D721Med (cell line): Measurements from ENCODE around the gene COL20A1.

Experiments used
- DNase-seq: peaks from one replicate; pipeline ENCODE4 v3.0.0; 2011; ENCODE audit warnings: low spot score; ENCODE audit not compliant: insufficient read length
- FAIRE-seq: peaks from 2 replicates; lab custom pipeline; 2011; peaks lifted over from hg19 to GRCh38; lab: Jason Lieb, UNC
- TF ChIP-seq, protein P1 (sequence below): IDR thresholded peaks from 2 replicates; pipeline ENCODE4 v1.5.1; 2012; ENCODE audit warnings: mild to moderate bottlenecking, control low read depth; ENCODE audit not compliant: insufficient read depth; ENCODE audit errors: missing control alignments

Gene COL20A1

GRCh38 chr20:63295422-63295821 lies 2.4 kb downstream of the COL20A1 start:
- no peak for DNase-seq
- FAIRE-seq, result no peak

GRCh38 chr20:63295846-63296245 lies 2.9 kb downstream of the COL20A1 start:
- FAIRE-seq (no peak), DNase-seq (no peak)

More at GRCh38 chr20:63295422-63295821, 2.4 kb downstream of the COL20A1 start:
- TF ChIP-seq, protein P1, sequence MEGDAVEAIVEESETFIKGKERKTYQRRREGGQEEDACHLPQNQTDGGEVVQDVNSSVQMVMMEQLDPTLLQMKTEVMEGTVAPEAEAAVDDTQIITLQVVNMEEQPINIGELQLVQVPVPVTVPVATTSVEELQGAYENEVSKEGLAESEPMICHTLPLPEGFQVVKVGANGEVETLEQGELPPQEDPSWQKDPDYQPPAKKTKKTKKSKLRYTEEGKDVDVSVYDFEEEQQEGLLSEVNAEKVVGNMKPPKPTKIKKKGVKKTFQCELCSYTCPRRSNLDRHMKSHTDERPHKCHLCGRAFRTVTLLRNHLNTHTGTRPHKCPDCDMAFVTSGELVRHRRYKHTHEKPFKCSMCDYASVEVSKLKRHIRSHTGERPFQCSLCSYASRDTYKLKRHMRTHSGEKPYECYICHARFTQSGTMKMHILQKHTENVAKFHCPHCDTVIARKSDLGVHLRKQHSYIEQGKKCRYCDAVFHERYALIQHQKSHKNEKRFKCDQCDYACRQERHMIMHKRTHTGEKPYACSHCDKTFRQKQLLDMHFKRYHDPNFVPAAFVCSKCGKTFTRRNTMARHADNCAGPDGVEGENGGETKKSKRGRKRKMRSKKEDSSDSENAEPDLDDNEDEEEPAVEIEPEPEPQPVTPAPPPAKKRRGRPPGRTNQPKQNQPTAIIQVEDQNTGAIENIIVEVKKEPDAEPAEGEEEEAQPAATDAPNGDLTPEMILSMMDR, result no peak

GRCh38 chr20:63296531-63297299 lies 3.7 kb downstream of the COL20A1 start:
- DNase-seq (no peak), FAIRE-seq (no peak)
- TF ChIP-seq, protein P1, result no peak

More at GRCh38 chr20:63295846-63296245, 2.9 kb downstream of the COL20A1 start:
- TF ChIP-seq, protein P1, result no peak

DNA sequence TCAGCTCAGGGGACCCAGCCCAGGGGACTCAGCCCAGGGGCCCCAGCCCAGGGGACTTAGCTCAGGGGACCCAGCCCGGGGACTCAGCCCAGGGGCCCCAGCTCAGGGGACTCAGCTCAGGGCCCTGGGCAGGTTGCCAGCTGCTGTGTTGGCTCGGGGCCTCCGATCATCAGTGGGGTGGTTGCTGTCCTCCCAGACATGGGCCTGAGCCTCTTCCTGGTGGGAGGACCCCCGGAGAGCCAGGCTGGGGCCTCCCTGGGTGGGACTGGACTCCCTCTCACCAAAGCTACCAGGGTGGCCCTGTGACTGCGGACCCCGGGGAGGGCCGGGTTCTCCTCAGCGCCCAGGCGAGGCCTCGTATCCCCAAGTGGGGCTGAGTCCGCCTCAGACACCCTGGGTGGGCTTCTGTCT lies 4.4 kb downstream of the COL20A1 start:
- FAIRE-seq (no peak), DNase-seq (no peak)
- TF ChIP-seq, protein P1, result no peak

DNA sequence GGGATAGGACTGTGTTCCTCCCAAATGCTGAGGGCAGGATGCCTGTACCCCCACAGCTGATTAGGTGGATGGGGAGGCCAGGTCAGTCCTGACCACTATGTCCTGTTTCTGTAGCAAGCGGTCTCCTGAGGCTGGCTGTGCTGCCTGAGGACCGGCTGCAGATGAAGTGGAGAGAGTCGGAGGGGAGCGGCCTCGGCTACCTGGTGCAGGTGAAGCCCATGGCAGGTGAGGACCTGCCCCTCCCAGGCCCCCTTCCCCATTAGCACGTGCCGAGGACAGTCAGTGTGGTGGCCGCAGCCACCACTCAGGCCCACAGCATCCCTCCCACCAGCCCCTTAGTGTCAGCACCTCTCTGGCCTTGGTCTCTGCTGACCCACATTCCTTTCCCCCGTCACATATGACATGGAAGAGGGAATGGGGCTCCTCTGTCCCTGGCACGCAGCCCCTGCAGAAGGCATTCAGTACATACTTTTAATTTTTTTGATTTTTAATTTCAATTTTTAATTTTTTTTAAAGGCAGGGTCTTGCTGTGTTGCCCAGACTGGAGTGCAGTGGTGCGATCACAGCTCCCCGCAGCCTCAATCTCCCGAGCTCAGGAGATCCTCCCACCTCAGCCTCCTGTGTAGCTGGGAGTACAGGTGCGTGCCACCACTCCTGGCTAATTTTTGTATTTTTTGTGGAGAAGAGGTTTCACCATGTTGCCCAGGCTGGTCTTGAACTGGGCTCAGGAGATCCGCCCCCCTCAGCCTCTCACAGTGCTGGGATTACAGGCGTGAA lies 5.0 kb downstream of the COL20A1 start:
- FAIRE-seq, result no peak
- DNase-seq, result no peak
- TF ChIP-seq, protein P1, result no peak

DNA sequence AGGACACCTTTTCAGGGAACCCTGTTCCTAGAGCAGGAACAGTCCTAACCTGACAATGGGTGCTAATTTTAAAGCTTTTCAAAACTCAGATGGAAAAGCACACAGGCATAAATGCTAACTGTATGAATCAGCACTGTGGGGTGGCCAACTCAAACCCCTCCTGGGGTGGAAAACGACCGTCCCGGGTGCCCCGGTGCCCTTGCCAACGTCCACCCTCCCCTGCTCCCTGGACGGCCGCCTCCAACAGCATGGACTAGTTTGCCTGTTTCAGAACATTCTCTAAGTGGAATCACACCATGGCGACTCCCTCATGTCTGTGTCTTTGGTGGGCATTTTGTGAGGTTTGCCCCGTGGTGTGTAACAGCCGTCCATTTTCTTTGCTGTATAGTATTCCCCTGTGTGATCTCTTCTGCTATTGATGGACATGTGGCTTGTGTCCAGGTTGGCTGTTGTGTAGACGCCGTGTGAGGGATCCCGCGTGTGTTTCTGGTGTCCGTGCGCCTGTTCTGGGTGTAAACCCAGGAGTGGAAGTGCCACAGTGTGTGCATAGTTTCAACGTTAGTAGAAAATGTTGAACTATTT lies 5.8 kb downstream of the COL20A1 start:
- TF ChIP-seq, protein P1, result no peak
- FAIRE-seq (no peak), DNase-seq (no peak)
